Activated CD8-positive, alpha-beta memory T cell treated with anti-CD3 and anti-CD28 coated beads for 36 hours (primary cell): ENCODE results near the gene PPFIA4. TPM values are rescaled to one million over a fixed set of nuclear protein-coding genes. Genes with fewer than 3 reads are reported as not detected.
"Not testable (repeated sequence)": the region's sequence is repeated elsewhere in the genome, so short reads cannot be mapped to it uniquely, and the experiment has no call there.

ENCODE experiments used
- CTCF ChIA-PET: fragments of 350-600 bp; sonication (Branson Sonifier 250); formaldehyde crosslinking; loops from one replicate; lab custom pipeline; 2021; ENCODE audit warnings: antibody characterized with exemption; lab: Charles Lee
- POLR2A ChIA-PET: fragments of 350-600 bp; sonication (Branson Sonifier 250); formaldehyde crosslinking; loops from one replicate; lab custom pipeline; 2021; ENCODE audit warnings: antibody characterized with exemption; lab: Charles Lee
- total RNA-seq, 2 experiments: library from RNA; stranded (reverse); gene quantifications; one replicate each; pipeline ENCODE4 v1.2.3, GENCODE V29; 2021

The PPFIA4 gene
- total RNA-seq, 2 experiments from 2014 or later: 14.7 TPM

DNA sequence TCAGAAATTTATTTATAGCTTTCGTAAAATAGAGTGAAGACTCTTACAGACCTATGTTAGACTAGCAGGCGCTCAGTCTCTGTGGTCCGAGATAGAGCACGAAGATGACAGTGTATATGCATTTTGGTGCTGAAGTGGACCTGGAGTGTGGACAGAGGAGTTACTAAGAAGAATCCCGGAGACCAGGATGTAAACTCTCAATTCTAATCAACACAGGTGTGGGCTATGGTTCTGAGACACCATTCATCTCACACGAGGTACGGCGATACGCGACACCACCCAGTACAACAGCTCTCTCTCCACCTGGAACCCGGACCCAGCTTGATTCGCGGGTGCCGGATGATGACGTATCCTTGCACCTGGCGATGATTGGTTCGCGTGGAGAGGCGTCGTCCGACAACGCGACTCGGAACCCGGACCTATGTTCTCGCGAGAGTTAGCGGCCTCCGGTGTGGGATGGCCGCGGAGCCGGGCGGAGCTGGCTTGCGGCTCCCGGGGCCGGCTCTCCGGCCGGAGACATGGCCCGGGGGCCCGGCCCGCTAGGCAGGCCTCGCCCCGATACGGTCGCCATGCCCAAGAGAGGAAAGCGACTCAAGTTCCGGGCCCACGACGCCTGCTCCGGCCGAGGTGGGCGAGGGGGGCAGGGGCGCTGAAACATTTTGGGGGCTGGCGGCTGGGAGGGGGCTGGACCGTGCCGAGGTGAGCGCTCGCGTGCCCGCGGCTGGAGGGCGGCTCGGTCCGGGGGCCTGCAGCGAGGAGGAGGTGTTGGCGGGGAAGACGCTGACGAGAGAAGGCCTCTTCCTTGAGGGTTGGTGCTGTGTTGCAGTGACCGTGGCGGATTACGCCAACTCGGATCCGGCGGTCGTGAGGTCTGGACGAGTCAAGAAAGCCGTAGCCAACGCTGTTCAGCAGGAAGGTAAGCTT is 19.1 kb upstream of the PPFIA4 start, which contains the start of gene TMEM183A:
TMEM183A (plus strand) TSS at position 427 of the 924 bp plus-strand sequence; CDS start at position 519, 92 bp downstream.
- POLR2A ChIA-PET: interaction anchor here (0.6 to 2.0 kb wide), 15 partner anchors 18 to 1275 kb away, joined by 3 to 14 read pairs (median 3); partner anchors contain the start of genes KLHL12, PPFIA4, PPP1R12B and RABIF
- CTCF ChIA-PET: interaction anchor here (0.6 to 1.8 kb wide), 4 partner anchors 8 to 682 kb away, joined by 3 to 5 read pairs (median 5); partner anchors contain the start of gene KLHL12

- ChIA-PET CTCF (interaction anchor here (0.6 to 1.5 kb wide), 2 partner anchors 10 to 131 kb away, joined by 4 to 5 read pairs; no protein-coding TSS in a partner anchor), POLR2A (no interaction called here)
Observed at GRCh38 chr1:203009185-203009584, 17.1 kb upstream of the PPFIA4 start.

DNA sequence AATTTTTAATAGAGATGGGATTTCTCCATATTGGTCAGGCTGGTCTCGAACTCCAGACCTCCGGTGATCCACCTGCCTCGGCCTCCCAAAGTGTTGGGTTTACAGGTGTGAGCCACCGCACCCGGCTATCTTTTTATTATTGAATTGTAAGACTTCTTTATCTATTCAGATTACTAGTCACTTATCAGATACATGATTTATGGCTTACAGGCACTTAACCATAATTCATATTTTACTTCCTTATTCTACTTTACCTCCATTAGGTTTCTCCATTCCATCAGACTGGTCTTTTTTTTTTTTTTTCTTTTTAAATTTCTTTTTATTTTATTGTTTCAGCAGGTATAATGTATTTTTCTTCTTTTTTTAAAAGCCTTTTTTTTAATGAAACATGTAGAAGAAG is 14.7 kb upstream of the PPFIA4 start:
- ChIA-PET POLR2A (no interaction called here), CTCF (no interaction called here)

- CTCF ChIA-PET: no interaction called here
- POLR2A ChIA-PET: no interaction called here
Observed at GRCh38 chr1:203017061-203017460, 9.2 kb upstream of the PPFIA4 start.

DNA sequence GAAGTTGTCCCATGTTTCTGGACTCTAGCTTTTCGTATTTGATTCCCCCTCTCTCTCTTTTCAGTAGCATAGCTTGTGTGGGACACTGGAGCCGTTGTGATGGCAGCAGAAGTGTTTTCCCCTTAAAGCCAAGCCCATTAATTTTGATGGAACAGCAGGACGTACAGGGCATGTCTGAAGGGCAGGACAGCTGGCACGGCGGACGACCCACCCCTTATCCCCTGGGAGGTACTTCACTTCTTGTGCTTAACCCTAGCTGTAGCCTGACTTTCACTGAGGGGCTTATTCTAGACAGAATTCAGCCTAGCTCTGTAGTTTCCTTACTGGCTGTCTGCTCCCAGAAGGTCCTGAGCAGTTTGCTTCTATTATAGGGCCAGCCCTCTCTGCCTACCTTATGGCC is 8.6 kb upstream of the PPFIA4 start:
- CTCF ChIA-PET: interaction anchor here (1.2 kb wide), 1 partner anchor 249 kb away, joined by 3 read pairs; no protein-coding TSS in a partner anchor
- POLR2A ChIA-PET: no interaction called here

DNA sequence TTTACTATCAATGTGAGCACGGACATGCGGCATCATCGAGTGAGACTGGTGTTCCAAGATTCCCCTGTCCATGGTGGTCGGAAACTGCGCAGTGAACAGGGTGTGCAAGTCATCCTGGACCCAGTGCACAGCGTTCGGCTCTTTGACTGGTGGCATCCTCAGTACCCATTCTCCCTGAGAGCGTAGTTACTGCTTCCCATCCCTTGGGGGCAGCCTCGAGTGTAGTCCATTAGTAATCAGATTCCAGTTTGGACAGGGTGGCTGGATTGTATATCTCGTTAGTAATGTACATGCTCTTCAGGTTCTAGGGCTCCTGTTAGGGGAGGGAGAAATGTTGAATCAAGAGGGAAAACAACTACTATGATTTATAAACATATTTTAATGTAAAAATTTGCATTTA is 3.4 kb upstream of the PPFIA4 start:
- POLR2A ChIA-PET: not testable (repeated sequence)
- CTCF ChIA-PET: interaction anchor here (0.7 kb wide), 1 partner anchor 22 kb away, joined by 3 read pairs; no protein-coding TSS in a partner anchor

DNA sequence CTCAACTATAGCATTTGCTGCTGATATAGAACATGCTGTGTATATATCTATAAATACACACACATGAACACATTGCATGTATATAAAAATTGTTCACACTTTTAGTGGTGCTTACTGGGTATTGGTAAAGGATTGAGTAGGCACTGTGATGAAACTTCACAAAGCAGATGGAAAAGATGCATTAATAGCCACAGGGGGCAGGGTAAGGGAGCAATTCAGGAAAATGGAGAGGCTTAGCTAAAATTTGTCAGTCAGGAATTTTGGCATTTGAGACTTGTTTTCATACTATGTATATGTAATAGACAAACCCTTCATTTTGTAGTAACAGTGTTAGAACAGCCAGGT is 633 bp upstream of the PPFIA4 start:
- POLR2A ChIA-PET: interaction anchor here (1.0 to 1.6 kb wide), 3 partner anchors 10 to 19 kb away, joined by 3 to 8 read pairs (median 7); partner anchors contain the start of gene TMEM183A
- CTCF ChIA-PET: interaction anchor here (0.9 to 1.4 kb wide), 4 partner anchors 27 to 241 kb away, joined by 3 to 5 read pairs (median 3); partner anchors contain the start of gene KLHL12

DNA sequence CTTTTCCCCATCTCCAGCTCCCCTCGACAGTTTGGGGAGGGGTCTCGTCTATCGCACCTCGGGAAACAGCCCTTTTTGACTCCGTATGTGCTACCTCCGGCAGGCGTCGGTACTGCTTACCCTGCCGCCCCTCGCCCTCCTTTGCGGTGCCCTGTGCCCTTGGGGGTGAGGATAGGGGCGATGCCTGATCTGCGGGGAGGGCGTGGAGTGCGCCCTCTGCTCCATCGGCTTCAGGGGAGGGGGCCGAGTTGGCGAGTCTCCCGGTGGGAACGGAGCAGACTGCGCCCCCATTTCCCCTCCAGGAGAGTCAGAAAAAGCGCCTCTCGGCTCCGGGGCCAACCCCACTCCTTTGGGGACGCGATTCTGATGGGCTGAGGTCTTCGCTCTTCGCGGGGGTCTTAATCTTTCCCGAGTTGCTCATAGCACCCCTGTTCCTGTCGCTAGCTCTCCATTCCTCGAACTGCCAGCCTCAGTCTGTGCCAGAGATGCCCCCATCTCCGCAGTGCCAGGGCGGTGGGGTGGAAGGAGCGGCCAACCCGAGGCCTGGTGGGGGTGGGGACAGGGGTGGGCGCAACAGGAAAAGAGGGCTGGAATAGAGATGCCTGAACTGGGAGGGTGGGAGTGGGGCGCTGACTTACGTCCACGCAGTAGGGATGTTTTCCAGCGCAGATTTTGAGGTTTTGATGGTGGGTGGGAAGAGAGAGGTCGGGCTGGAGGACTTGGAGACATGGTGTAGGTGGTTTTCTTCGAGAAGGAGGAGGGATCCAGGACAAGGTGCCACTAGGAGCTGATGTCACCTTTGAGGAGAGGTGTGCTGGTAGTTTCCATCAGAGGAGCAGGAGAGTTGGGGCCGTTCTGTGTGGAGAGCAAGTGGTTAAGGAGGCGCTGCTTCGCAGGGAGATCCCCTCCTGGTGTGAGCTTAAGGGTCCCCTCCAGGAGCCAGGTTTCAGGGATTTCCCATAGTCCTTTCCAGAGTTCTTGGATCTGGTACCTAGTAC is 674 bp downstream of the PPFIA4 start:
- CTCF ChIA-PET: interaction anchor here (0.7 to 1.5 kb wide), 7 partner anchors 12 to 242 kb away, joined by 3 to 6 read pairs (median 3); partner anchors contain the start of gene KLHL12
- POLR2A ChIA-PET: interaction anchor here (0.6 to 1.2 kb wide), 3 partner anchors 9 to 84 kb away, joined by 3 to 7 read pairs (median 4); partner anchors contain the start of gene TMEM183A

- CTCF ChIA-PET: interaction anchor here (0.7 to 3.4 kb wide), 5 partner anchors 11 to 240 kb away, joined by 3 to 18 read pairs (median 3); partner anchors contain the start of gene TMEM183A
- POLR2A ChIA-PET: no interaction called here
Observed at GRCh38 chr1:203028067-203028783, 1.9 kb downstream of the PPFIA4 start.

- ChIA-PET CTCF (interaction anchor here (1.1 to 3.4 kb wide), 3 partner anchors 11 to 187 kb away, joined by 3 to 18 read pairs (median 4); partner anchors contain the start of gene TMEM183A), POLR2A (no interaction called here)
Observed at GRCh38 chr1:203028784-203029553, 2.7 kb downstream of the PPFIA4 start.

- ChIA-PET CTCF (interaction anchor here (1.3 kb wide), 1 partner anchor 9 kb away, joined by 4 read pairs; no protein-coding TSS in a partner anchor), POLR2A (no interaction called here)
Observed at GRCh38 chr1:203031467-203031866, 5.2 kb downstream of the PPFIA4 start.

GRCh38 chr1:203033287-203033686 is 7.0 kb downstream of the PPFIA4 start:
- ChIA-PET POLR2A (no interaction called here), CTCF (interaction anchor here (0.6 kb wide), 1 partner anchor 305 kb away, joined by 3 read pairs; no protein-coding TSS in a partner anchor)

- ChIA-PET CTCF (interaction anchor here (0.6 kb wide), 1 partner anchor 304 kb away, joined by 3 read pairs; no protein-coding TSS in a partner anchor), POLR2A (no interaction called here)
Observed at GRCh38 chr1:203033917-203034316, 7.6 kb downstream of the PPFIA4 start.

GRCh38 chr1:203034422-203035110 is 8.3 kb downstream of the PPFIA4 start:
- ChIA-PET POLR2A (no interaction called here), CTCF (no interaction called here)

DNA sequence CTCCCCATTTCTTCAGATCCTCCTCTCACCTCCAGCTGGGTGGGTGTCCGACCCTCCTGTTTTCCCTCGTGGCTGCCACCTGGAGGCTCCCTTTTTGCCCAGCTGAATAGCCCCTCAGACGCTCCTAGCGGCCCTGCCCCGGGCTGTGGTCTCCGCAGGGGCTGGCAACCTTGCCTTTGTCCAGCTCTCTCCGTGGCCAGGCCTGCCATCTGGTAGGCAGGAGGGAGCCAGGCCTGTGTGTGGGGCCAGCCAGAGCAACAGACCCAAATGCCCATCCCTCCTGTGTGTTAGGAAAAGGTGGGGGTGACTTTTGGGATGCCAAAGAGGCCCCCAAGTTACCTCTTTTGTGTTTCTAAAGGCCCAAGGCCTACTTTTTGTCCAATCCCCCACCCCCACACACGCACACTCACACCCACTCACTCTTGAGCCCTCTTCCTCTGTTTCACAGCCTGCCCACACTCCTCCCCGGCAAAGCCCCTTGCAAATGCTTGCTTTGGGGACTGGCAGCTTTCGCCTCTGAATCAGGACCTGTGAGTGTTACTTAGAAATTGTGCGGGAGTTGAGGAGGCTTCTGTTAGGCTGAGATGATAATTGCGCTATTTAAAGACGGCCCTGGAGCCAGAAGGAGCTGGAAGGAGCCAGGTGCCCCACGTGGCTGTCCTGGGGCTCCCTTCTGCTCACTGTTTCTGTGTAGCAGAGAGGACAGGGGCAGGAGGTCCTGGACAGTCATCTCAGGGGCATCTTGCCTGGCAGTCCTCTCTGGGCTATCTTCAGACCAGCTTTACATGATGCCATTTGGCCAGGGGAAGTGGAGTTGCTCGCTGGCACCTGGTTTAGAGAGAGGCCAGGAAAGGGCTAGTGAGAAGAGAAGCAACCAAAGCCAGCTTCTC is 9.1 kb downstream of the PPFIA4 start:
- ChIA-PET CTCF (interaction anchor here (0.7 to 0.8 kb wide), 2 partner anchors 305 to 970 kb away, joined by 3 to 4 read pairs; no protein-coding TSS in a partner anchor), POLR2A (interaction anchor here (1.1 kb wide), 1 partner anchor 9 kb away, joined by 3 read pairs; the partner anchor contains the start of gene PPFIA4)
